ENCODE results near the gene ZSWIM4. TPM values are rescaled to one million over a fixed set of nuclear protein-coding genes. Genes with fewer than 3 reads are reported as not detected.
"Not testable (repeated sequence)": the region's sequence is repeated elsewhere in the genome, so short reads cannot be mapped to it uniquely, and the experiment has no call there.

ZSWIM4 gene
- total RNA-seq (1 to 10 TPM; 3.3 to 7.8 (median 4.4) TPM), polyA plus RNA-seq (1 to 10 TPM in 2 of 3 donors, under 1 TPM in 1; 0.77 to 3.9 (median 1.6) TPM)
- long read RNA-seq, donor 1, partial matches to known transcripts, result 0 of 3 reads
- long read RNA-seq, donor 1, other reads (novel, unspliced or antisense), result 3 of 3 reads
- long read RNA-seq, donor 2, full-length matches to known transcripts, result 1 of 3 reads
- long read RNA-seq, donor 2, partial matches to known transcripts, result 1 of 3 reads
- long read RNA-seq, donor 2, other reads (novel, unspliced or antisense), result 1 of 3 reads

GRCh38 chr19:13794757-13795589 lies at the start of gene ZSWIM4:
Gene ZSWIM4, plus strand, starts transcription at chr19:13795443. Its CDS starts 206 bp downstream, at chr19:13795649.
- DNase-seq (peak; percentile 99), ATAC-seq (peak; percentile 97 to 98 (median 98))
- Histone ChIP-seq H3K27ac (peak within 1 kb of the TSS; percentile 93), H3K9me3 (no peaks in the 10 kb centered on the region), H3K4me1 (peaks cover 20% of the 10 kb centered on the region), H3K4me3 (peak within 1 kb of the TSS; percentile 79), H3K27me3 (ENCODE audit: insufficient read depth in 3 of 3, low read length in 2 of 3) (no peaks in the 10 kb centered on the region), H3K36me3 (ENCODE audit: insufficient read depth in 1 of 2, low read depth in 1 of 2) (no peaks in the 10 kb centered on the region)
- TF ChIP-seq, protein P1, sequence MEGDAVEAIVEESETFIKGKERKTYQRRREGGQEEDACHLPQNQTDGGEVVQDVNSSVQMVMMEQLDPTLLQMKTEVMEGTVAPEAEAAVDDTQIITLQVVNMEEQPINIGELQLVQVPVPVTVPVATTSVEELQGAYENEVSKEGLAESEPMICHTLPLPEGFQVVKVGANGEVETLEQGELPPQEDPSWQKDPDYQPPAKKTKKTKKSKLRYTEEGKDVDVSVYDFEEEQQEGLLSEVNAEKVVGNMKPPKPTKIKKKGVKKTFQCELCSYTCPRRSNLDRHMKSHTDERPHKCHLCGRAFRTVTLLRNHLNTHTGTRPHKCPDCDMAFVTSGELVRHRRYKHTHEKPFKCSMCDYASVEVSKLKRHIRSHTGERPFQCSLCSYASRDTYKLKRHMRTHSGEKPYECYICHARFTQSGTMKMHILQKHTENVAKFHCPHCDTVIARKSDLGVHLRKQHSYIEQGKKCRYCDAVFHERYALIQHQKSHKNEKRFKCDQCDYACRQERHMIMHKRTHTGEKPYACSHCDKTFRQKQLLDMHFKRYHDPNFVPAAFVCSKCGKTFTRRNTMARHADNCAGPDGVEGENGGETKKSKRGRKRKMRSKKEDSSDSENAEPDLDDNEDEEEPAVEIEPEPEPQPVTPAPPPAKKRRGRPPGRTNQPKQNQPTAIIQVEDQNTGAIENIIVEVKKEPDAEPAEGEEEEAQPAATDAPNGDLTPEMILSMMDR (IDR thresholded peaks at IDR 0.05), result no peak
- WGBS, 3 donors, result 1% methylated on average over 43 to 71 of the region's 71 CpGs
- intact Hi-C loops (cut with DNase I), result loop anchor here (5.0 kb wide), 1 partner anchor 37 kb away; no protein-coding TSS in a partner anchor

DNA sequence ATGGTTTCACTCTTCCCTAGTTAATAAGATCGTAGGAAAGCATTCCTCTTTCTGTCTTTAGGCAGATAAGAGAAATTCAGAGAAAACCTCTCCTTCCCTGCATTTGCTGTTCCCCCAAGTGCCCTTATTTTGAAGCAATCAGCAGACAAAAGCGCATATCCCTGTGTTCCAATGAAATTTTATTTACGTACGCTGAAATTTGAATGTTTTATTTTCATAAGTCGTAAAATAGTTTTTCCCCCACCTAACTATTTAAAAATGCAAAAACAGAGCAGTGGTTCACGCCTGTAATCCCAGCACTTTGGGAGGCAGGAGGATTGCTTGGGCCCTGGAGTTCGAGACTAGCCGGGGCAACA lies 48.2 kb upstream of the ZSWIM4 start:
- peaks cover 5 to 10% of the 10 kb centered on the region in 2 donors for H3K36me3 ChIP-seq (ENCODE audit: insufficient read depth in 1 of 2, low read depth in 1 of 2)
- intact Hi-C loops (cut with DNase I), result no loop called here
- H3K9me3 ChIP-seq, result no peaks in the 10 kb centered on the region
- H3K27me3 ChIP-seq (ENCODE audit: insufficient read depth in 3 of 3, low read length in 2 of 3), result no peaks in the 10 kb centered on the region
- peak overlapping the region; percentile 85 for H3K27ac ChIP-seq
- peak overlapping the region; percentile 73 for H3K4me3 ChIP-seq
- TF ChIP-seq, protein P1 (IDR thresholded peaks at IDR 0.05), result no peak
- peaks cover 11% of the 10 kb centered on the region for H3K4me1 ChIP-seq
- ATAC-seq (no peak), DNase-seq (no peak)
- WGBS, 3 donors, result 88 to 90% (median 90%) methylated on average over 8 of the region's 8 CpGs

DNA sequence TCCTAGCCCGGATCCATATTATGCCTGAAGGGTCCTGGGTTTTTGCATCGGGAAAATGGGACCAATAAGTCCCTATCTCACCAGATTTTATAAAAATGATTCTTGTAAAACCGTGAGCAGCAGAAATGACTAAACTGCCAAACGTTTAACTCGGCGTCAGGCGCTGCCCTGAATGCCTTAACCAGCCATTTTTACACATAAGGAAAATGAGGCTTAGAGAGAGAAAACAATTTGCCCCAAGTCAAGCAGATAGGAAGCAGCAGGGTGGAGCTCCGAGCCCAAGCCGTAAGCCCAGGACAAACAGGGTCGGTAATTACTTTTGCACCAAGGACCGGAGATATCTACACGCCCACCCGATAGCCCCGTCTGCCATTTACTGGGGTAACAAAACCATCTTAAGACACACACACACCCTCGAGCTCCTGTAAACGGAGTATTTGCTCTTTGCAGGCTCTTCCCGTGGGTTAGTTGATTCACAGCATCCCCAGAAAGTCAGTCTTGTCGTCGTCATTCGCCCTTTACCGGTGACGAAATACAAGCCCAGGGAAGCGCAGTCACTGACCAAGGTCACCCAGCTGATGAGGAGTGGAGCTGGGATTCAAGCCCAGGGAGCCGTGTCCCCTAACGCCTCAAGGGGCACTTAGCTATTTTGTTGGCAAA lies 46.9 kb upstream of the ZSWIM4 start:
- Histone ChIP-seq H3K4me1 (peaks cover 11% of the 10 kb centered on the region), H3K36me3 (ENCODE audit: insufficient read depth in 1 of 2, low read depth in 1 of 2) (peaks cover 5 to 22% of the 10 kb centered on the region in 2 donors), H3K27me3 (ENCODE audit: insufficient read depth in 3 of 3, low read length in 2 of 3) (no peaks in the 10 kb centered on the region), H3K27ac (peak overlapping the region; percentile 85), H3K4me3 (peak overlapping the region; percentile 73), H3K9me3 (no peaks in the 10 kb centered on the region)
- ATAC-seq, result peak in 1 of 4 donors; percentile 2
- TF ChIP-seq, protein P1 (IDR thresholded peaks at IDR 0.05), result no peak
- intact Hi-C loops (cut with DNase I), result no loop called here
- WGBS, 3 donors, result 2 to 3% (median 3%) methylated on average over 25 of the region's 25 CpGs
- DNase-seq, result no peak

- Histone ChIP-seq H3K4me3 (no peak overlapping the region), H3K9me3 (no peaks in the 10 kb centered on the region), H3K36me3 (ENCODE audit: insufficient read depth in 1 of 2, low read depth in 1 of 2) (peaks cover 5 to 54% of the 10 kb centered on the region in 2 donors), H3K27me3 (ENCODE audit: insufficient read depth in 3 of 3, low read length in 2 of 3) (no peaks in the 10 kb centered on the region), H3K27ac (no peak overlapping the region), H3K4me1 (peaks cover 11% of the 10 kb centered on the region)
- intact Hi-C loops (cut with DNase I), result no loop called here
- TF ChIP-seq, protein P1 (IDR thresholded peaks at IDR 0.05), result no peak
- no peak for ATAC-seq
- WGBS, 3 donors, result 81 to 88% (median 82%) methylated on average over 16 of the region's 16 CpGs
- DNase-seq, result no peak
Measured at GRCh38 chr19:13751436-13751835, 43.8 kb upstream of the ZSWIM4 start.

- peaks cover 5 to 76% of the 10 kb centered on the region in 2 donors for H3K36me3 ChIP-seq (ENCODE audit: insufficient read depth in 1 of 2, low read depth in 1 of 2)
- DNase-seq; H3K4me3 ChIP-seq; ATAC-seq; H3K9me3 ChIP-seq; H3K27ac ChIP-seq; H3K27me3 ChIP-seq (ENCODE audit: insufficient read depth in 3 of 3, low read length in 2 of 3); H3K4me1 ChIP-seq; intact Hi-C loops (cut with DNase I): not testable (repeated sequence)
- 88 to 90% (median 89%) methylated on average over 7 of the region's 7 CpGs for WGBS, 3 donors
Measured at GRCh38 chr19:13753622-13754021, 41.6 kb upstream of the ZSWIM4 start.
